ENCODE results near the gene BNC2.
"Not testable (repeated sequence)": the region's sequence is repeated elsewhere in the genome, so short reads cannot be mapped to it uniquely, and the experiment has no call there.

The BNC2 gene

DNA sequence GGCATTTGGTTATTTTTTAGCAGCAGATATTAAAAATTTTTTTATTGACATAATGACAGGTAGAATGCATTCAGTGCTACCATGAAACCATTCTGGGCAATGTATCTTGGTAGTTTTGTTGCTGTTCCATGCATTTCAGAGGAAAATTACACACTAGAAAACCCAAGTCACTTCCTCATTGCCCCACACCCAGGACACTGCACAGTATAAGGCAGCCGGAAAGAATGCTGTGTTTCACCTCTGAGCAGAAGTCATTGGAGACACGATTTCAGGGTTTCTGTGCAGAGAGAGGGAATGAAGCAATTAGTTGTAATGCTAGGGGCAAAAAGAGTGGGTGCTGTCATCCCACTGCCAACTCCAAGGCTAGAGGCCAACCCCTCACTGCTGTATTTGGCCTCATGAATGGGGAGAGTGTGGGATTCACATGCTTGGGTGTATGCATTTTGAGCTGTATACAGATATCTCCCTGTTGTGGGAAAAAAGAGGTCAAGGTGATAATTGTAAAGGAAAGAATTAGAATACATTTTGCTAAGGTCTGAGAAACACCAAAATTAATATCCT, 290.5 kb downstream of the BNC2 start:
- ATAC-seq = no peak

DNA sequence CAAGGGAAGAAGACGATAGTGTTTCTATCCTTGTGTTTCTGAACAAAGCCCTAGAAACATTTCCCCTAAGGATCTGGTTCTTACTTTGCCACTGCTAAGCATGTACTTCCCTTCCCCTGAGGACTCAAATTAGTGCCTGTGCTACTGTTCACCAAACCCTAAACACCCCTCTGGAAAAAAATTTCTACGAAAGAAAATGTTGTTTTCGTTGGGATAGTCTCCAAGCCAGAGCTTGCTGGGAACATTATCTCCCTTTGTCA, 294.6 kb downstream of the BNC2 start:
- ATAC-seq = no peak

DNA sequence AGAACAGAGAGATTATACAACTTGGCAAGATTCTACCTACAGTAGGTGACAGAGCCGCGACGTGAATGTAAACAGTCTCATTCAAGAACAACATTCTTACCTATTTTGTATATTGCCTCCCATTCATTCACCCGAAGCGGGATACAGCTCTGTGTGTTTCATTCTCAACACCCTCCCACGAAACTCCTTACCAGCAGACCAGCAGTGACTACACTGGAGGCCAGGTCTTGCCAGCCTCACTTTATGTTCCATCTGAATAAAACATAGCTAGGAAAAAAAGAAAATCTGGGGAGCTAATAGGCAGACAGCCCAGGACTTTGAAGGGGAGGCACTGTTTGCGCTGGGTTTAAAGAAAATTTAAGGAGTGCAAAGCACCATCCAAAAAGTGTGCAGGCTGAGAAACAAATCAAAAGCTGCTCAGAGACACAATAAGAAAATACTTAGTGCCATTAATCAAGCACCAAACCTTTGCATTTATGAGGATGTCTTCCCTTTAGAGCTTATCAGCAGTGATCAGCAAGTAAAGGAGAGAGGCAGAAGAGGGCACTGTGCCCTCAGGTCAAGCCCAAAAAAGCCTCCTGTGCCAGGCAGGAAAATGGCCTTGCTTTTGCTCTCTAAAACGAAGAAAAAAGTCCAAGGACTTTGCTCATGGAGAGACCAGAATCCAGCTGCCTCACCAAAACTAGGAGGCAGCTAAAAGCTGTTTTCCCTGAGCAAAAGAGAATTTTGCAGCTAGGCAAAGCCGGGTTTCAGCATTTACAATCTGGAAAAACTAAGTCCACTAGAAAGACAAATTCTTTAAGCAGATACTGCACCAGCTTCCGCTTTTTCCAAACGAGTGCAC, 295.1 kb downstream of the BNC2 start:
- ATAC-seq = no peak

DNA sequence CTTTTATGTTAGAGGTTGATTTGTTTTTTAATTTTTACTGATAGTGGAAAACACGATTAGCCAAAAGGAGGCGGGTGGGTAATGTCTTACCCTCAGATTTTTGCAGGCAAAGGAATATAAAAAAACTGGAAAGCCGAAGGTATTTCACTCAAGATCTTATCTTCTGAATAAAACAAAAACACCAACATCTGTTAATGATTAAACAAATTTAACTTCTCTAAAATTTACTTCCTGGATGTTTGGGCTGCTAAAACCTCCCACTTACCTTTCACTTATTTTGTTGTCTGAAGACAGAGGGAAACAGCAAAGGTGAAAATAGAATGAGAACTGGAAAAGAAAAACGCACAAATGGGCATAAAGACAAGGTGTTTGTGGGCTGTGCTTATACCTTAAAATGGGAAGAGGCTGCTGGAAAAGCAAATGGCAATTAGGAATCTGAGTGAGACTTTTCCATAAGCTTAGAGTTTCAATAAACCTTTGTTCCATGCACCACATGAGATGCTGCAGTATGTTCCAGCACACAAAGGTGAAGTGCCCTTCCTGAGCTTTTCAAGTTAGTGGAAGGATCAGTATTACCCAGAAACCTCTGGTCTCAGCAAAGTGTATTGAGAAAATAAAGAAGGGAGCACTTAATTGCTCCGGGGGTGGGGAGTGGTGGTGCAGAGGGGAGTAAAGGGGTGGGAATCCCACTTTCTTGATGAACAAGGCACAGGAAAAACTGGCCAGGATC, 298.3 kb downstream of the BNC2 start:
- ATAC-seq = no peak

GRCh38 chr9:16571127-16571802, 299.2 kb downstream of the BNC2 start:
- no peak for ATAC-seq

- ATAC-seq = no peak
Observed at GRCh38 chr9:16563446-16563845, 307.0 kb downstream of the BNC2 start.

- no peak for ATAC-seq
Observed at GRCh38 chr9:16561121-16561520, 309.3 kb downstream of the BNC2 start.

DNA sequence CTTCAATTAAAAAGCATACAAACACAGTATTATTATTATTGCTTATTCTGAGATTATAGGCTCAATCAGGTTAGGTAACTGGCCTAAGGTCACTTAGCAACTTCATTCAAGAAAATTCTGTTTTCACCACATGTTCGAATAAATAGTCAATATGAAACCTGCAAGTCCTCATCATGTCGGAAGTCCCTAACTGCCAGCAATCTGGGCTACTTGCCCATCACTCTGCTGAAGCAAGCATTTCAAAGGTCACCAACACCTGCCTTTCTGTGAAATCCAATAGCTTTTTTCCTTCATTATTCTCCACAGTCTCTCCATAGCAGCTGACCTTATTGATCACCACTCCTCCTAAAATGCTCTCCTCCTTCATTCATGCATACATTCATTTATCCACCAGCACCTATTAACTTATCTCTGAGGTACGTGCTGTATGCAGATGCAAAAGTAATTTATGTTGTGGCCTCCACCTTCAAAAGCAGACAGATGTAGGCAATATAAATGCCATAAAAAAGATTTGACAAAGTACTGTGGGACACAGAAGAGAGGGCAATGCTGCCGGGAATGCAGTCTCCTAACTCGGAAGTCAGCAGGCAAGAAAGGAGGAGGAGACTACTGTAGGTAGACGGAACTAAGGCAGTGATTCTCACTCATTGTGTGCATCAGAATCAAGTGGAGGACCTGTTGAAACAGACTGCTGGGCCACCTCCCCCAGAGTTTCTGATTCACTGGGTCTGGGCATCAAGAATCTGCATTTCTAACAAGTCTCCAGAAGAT, 310.9 kb downstream of the BNC2 start:
- ATAC-seq = no peak

DNA sequence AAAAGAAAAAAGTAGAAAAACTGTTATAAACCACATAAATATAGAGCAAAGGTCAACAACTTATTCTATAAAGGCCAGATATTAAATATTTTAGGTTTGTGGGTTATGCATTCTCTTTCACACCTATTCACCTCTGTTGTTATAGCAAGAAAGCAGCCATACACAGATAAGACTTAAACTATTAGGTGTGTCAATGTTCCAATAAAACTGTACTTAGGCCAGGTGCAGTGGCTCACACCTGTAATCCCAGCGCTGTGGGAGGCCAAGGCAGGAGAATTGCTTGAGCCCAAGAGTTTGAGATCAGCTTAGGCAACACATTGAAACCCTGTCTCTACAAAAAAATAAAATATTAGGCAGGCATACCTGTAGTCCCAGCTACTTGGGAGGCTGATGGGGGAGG, 314.7 kb downstream of the BNC2 start:
- no peak for ATAC-seq

DNA sequence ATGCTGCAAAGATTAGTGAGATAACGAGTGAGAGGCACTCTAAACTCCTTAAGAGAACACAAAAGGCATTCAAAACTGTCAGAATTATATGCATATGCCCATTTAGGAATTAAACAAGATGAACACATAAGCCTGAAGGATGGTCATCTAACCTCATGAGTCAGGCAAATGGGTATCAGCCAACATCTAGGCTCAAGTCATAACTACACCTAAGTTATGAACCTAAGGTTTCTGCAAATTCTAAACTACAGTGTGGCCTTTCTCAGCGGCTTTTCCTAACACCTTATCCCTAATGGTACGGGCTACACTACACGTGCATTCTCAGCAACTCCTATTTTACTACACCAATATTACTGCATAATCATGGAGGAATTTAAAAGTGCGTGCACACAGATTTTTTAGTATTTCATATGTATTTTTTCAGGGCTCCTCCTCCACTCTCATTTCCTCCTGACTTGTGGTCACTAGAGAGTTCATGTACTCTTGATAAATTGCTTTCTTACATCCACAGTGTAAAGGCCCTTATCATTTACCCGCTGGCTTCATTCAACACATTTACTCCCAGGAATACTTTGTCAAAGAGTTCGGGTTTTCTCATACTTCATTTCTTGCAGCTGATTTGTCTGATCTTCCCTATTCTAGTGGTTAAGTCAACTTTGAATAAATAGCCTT, 316.5 kb downstream of the BNC2 start:
- no peak for ATAC-seq

GRCh38 chr9:16552252-16552651, 318.2 kb downstream of the BNC2 start:
- no peak for ATAC-seq

GRCh38 chr9:16551692-16552091, 318.8 kb downstream of the BNC2 start:
- ATAC-seq = no peak

GRCh38 chr9:16545639-16546038, 324.8 kb downstream of the BNC2 start:
- no peak for ATAC-seq

- ATAC-seq = no peak
Observed at GRCh38 chr9:16544842-16545241, 325.6 kb downstream of the BNC2 start.

- no peak for ATAC-seq
Observed at GRCh38 chr9:16543686-16544085, 326.8 kb downstream of the BNC2 start.

- ATAC-seq = no peak
Observed at GRCh38 chr9:16543225-16543624, 327.2 kb downstream of the BNC2 start.

GRCh38 chr9:16542290-16542689, 328.2 kb downstream of the BNC2 start:
- no peak for ATAC-seq

- no peak for ATAC-seq
Observed at GRCh38 chr9:16540743-16541613, 329.5 kb downstream of the BNC2 start.

DNA sequence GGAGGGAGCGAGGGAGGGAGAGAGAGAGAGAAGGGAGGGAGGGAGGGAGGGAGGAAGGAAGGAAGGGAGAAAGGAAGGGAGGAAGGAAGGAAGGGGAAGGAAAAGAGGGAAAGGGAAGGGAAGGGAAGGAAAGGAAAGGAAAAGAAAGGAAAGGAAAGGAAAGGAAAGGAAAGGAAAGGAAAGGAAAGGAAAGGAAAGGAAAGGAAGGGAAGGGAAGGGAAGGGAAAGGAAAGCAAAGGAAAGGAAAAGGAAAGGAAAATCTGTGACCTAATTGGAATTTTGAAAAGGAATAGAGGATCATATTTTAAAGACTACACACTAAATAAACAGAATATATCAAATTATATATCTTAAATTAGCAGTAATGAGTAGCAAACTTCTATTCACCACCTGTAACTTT, 330.8 kb downstream of the BNC2 start:
- not testable (repeated sequence) for ATAC-seq

DNA sequence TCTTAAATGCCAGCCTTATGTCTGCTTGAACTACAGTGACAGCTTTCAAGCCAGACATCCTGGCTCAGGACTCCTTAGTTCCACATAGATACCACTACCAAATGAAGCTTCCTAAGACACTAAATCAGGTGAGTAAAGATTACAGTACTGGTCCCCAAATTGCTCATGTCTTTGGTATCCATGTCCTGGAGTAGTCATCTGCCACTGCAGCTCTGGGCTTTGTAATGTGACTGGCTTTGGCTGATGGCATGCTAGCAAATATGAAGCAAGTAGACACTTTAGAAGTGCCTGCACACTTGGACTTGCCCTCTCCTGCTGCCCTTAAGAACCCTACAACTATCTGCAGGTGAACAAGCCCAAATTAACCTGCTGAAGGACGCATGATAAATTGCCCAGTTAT, 334.9 kb downstream of the BNC2 start:
- ATAC-seq = no peak
